NT2/D1 (cell line): Measurements from ENCODE around the gene CDK14.

ENCODE experiments used
- DNase-seq: peaks from one replicate; pipeline ENCODE4 v3.0.0-alpha.2; 2011; ENCODE audit warnings: low read depth, low spot score
- H3K27me3 ChIP-seq: 2 replicates; pipeline ENCODE4 v1.6.0; 2011; ENCODE audit warnings: mild to moderate bottlenecking; ENCODE audit not compliant: insufficient read length, insufficient read depth
- H3K36me3 ChIP-seq: 2 replicates; pipeline ENCODE4 v1.6.1; 2011; ENCODE audit warnings: mild to moderate bottlenecking, low read length, mixed read lengths; ENCODE audit not compliant: insufficient read depth, insufficient read length
- H3K4me1 ChIP-seq: 2 replicates; pipeline ENCODE4 v1.5.1; 2011; ENCODE audit not compliant: insufficient read depth, insufficient read length
- H3K4me3 ChIP-seq: 2 replicates; pipeline ENCODE4 v1.5.1; 2011; ENCODE audit warnings: low read depth; ENCODE audit not compliant: insufficient read length
- H3K9ac ChIP-seq: 2 replicates; pipeline ENCODE4 v1.6.0; 2011; ENCODE audit warnings: low read depth; ENCODE audit not compliant: insufficient read length
- H3K9me3 ChIP-seq: 2 replicates; pipeline ENCODE4 v1.5.1; 2011; ENCODE audit warnings: mild to moderate bottlenecking, low read length; ENCODE audit not compliant: insufficient read depth
- SUZ12 ChIP-seq: IDR thresholded peaks from 2 replicates; pipeline ENCODE4 v1.6.1; 2011; ENCODE audit not compliant: insufficient read length, insufficient read depth; ENCODE audit errors: extremely low read depth
- YY1 ChIP-seq: IDR thresholded peaks from 2 replicates; pipeline ENCODE4 v1.6.1; 2011; ENCODE audit not compliant: insufficient read length, insufficient read depth
- ZNF274 ChIP-seq: IDR thresholded peaks from 2 replicates; pipeline ENCODE4 v1.6.1; 2011; ENCODE audit warnings: mild to moderate bottlenecking, low read depth, low read length

CDK14 gene

GRCh38 chr7:90951986-90952954, 356.1 kb downstream of the CDK14 start:
- Histone ChIP-seq H3K36me3 (no peaks in the 10 kb centered on the region), H3K27me3 (no peaks in the 10 kb centered on the region), H3K9me3 (no peaks in the 10 kb centered on the region), H3K4me1 (no peaks in the 10 kb centered on the region), H3K9ac (no peak overlapping the region), H3K4me3 (no peak overlapping the region)
- TF ChIP-seq SUZ12 (no peak), YY1 (no peak), ZNF274 (no peak)
- DNase-seq = peak; percentile 18

- H3K9ac ChIP-seq = no peak overlapping the region
- TF ChIP-seq ZNF274 = no peak
- no peak for TF ChIP-seq YY1
- no peak for TF ChIP-seq SUZ12
- H3K27me3 ChIP-seq = no peaks in the 10 kb centered on the region
- no peaks in the 10 kb centered on the region for H3K4me1 ChIP-seq
- H3K9me3 ChIP-seq = no peaks in the 10 kb centered on the region
- no peak for DNase-seq
- H3K36me3 ChIP-seq = no peaks in the 10 kb centered on the region
- H3K4me3 ChIP-seq = no peak overlapping the region
These were observed 359.6 kb downstream of the CDK14 start for GRCh38 chr7:90955641-90956207.

- Histone ChIP-seq H3K36me3 (no peaks in the 10 kb centered on the region), H3K9ac (no peak overlapping the region), H3K27me3 (no peaks in the 10 kb centered on the region), H3K9me3 (no peaks in the 10 kb centered on the region), H3K4me1 (no peaks in the 10 kb centered on the region), H3K4me3 (no peak overlapping the region)
- no peak for DNase-seq
- TF ChIP-seq ZNF274 (no peak), SUZ12 (no peak), YY1 (no peak)
These were observed 361.8 kb downstream of the CDK14 start for GRCh38 chr7:90957883-90958282.

- Histone ChIP-seq H3K36me3 (no peaks in the 10 kb centered on the region), H3K9ac (no peak overlapping the region), H3K27me3 (no peaks in the 10 kb centered on the region), H3K4me1 (no peaks in the 10 kb centered on the region), H3K9me3 (no peaks in the 10 kb centered on the region), H3K4me3 (no peak overlapping the region)
- DNase-seq = no peak
- TF ChIP-seq ZNF274 = no peak
- no peak for TF ChIP-seq YY1
- no peak for TF ChIP-seq SUZ12
These were observed 362.5 kb downstream of the CDK14 start for GRCh38 chr7:90958647-90959046.

GRCh38 chr7:90961037-90961725, 365.1 kb downstream of the CDK14 start:
- Histone ChIP-seq H3K9me3 (no peaks in the 10 kb centered on the region), H3K27me3 (no peaks in the 10 kb centered on the region), H3K4me3 (no peak overlapping the region), H3K36me3 (no peaks in the 10 kb centered on the region), H3K4me1 (no peaks in the 10 kb centered on the region), H3K9ac (no peak overlapping the region)
- TF ChIP-seq YY1 = no peak
- TF ChIP-seq ZNF274 = no peak
- TF ChIP-seq SUZ12 = no peak
- DNase-seq = no peak

- H3K9ac ChIP-seq = no peak overlapping the region
- H3K9me3 ChIP-seq = no peaks in the 10 kb centered on the region
- H3K36me3 ChIP-seq = no peaks in the 10 kb centered on the region
- H3K4me3 ChIP-seq = no peak overlapping the region
- H3K27me3 ChIP-seq = no peaks in the 10 kb centered on the region
- H3K4me1 ChIP-seq = no peaks in the 10 kb centered on the region
- no peak for TF ChIP-seq YY1
- TF ChIP-seq ZNF274 = no peak
- no peak for TF ChIP-seq SUZ12
- DNase-seq = no peak
These were observed 369.1 kb downstream of the CDK14 start for GRCh38 chr7:90965211-90965610.

- H3K9ac ChIP-seq = no peak overlapping the region
- H3K36me3 ChIP-seq = no peaks in the 10 kb centered on the region
- DNase-seq = no peak
- no peaks in the 10 kb centered on the region for H3K27me3 ChIP-seq
- TF ChIP-seq ZNF274 (no peak), SUZ12 (no peak), YY1 (no peak)
- no peak overlapping the region for H3K4me3 ChIP-seq
- H3K4me1 ChIP-seq = no peaks in the 10 kb centered on the region
- no peaks in the 10 kb centered on the region for H3K9me3 ChIP-seq
These were observed 370.2 kb downstream of the CDK14 start for GRCh38 chr7:90966346-90966745.
